GM19035 (cell line): ENCODE results near the gene GFRA1.

Source experiments
- ATAC-seq: cut with Tn5 transposase; IDR thresholded peaks from one replicate; pipeline ENCODE4 v1.9.1; 2021; ENCODE audit not compliant: unreplicated experiment

Gene GFRA1

DNA sequence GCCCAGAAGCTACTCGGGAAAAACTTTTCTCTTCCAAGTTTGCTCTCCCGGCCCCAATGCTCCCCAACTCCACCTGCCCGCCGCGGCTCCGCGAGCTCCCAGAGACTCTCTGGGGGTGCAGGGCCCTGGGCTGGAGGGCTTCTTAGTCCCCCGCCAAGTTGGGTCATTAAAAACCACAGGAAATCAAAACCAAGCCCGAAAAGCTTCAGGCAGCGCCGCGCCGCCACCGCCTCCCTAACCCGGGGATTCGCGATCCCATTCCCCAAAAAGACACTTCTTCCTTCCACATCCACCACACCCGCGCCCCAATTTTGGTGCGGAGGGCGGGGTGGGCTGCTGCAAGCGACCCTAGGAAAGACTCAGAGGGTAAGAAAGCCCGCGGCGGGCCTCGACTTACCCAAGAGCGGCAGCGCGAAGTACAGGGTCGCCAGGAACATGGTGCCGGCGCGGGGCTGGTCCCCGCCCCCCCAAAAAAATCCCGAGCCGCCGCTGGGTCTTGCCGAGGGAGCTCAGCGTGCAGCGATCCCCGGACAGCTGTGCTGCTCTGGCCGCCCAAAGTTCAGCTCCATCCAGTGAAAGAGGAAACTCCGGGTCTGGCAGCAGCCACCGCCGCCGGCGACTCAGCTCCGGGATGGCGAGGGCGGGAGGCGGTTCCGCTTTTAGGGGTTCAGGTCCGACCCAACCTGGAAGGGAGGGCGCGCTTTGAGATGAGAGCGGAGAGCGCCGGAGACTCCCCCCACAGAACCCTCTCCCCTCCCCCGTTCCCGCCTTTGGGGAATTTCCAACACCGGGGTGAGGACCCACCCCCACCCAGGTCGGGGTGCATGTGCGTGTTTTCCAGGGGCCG lies 1.2 kb downstream of the GFRA1 start:
- no peak for ATAC-seq

DNA sequence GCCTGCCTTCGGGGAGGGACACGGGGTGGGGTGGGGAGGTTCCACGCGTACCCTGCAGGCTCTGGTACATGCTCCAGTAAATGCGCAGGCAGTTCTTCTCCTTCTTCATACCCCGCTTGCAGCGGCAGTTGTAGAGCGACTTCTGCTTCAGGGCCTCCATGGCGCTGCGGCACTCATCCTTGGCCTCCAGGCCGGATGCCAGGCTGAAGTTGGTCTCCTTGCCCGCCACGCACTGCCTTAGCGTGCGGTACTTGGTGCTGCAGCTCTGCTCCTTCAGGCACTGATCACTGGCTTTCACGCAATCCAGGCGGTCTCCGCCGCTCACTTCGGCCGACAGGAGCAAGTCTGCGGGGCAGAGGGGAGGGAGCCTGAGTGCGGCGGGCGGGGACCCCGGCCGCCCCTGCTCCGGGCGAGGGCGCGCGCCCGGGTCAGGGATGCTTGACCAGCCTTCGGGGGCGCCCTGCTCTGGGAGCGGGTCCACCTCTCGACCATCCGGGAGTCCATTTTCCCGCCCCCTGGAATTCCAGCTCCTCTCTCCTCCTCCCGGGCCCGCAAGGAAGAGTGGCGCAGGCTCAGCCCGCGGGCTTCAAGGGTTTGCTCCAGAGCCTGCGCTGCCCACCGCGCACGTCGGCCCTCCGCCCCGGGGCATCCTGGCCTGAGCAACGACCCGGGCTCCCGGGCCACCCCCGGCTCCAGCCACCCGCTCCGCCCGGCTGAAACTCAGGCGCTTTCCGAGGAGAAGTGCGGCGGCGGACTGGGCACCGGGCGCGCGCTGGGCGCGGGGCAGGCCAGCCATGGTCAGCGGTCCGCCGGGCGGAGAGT lies 2.0 kb downstream of the GFRA1 start:
- ATAC-seq, result no peak

DNA sequence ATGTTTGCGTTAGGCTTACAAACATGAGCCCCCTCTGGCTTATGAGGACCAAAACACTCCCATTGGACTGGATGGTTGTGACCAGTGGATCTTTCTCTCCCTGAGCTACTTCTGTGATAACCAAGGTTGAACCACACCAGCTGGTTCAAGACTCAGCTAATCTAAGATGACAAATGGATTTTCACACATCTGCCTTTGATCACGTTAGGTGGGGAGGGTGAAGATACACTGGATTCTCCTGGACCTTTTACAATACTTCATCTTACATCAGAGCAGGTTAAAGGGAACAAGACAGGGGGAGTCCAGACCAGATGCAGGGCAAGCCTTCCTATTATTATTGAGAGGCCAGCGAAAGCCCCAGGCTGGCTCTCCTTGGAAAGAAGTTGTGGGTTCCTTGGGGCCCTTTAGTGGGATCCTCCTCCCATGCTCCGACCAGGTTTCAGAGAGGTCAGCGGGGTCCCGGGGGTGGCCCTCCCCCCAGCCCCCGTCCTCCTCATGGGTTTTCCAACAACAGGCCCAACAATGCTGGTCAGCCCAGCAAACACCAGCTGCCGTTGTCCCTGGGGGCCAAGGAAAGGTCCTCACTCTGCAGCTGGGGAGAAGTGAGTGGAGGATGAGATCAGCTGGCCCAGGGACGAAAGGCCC lies 2.8 kb downstream of the GFRA1 start:
- ATAC-seq, result no peak

DNA sequence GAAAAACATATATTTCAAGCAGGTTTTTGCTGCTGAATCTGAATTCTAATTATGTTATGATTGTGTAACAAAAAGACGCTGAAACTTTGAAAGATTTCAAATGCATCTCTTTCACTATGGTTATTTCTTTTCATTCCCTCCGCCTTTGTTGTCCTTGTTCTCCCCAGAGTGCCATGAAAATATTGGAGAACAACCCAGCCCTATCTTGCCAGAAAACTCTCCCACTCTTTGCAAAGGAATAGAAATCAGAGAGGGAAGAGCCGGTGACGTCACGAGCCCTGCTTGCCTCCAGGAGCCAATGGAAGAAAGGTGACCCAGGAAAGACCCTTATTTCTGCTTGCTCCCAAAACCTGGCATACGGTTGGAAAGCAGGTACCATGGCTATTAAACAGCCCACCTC lies 3.4 kb downstream of the GFRA1 start:
- ATAC-seq, result no peak

DNA sequence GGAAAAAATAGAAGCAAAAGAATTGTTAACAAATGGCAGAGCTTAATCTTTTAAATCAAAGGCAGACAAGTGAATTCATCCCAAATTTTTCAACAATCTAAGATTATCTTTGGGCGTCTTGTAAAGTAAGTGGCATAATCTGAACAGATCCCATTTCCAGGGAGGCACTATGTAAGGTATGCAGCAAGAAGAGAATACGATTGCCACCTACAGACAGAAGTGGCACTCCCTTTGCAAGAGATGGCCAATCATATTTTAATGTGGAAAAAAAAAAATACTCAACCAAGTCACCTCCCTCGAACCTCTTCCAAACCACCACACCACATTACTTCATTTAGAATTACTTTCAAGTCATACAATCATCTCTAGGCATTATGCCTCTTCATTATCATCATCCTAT lies 4.0 kb downstream of the GFRA1 start:
- ATAC-seq, result no peak

DNA sequence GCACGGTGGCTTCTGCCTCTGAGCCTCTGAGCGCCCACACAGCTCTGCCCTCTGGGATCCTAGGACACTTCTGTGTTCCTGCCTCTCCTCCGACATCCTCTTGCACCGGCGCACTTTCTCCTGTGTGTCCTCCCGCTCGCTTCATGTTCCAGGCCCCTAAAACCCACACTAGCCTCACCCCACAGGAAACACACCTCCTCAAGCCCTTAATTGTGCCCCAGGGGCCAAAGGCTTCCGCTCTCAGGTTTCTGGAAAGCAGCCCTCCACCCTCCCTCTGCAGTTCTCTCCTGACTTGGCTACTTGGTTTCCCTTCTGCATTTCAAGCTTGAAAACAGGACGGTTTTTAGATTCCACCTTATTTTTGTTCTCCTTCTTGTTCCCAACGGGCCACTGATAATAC lies 7.3 kb downstream of the GFRA1 start:
- ATAC-seq, result no peak

DNA sequence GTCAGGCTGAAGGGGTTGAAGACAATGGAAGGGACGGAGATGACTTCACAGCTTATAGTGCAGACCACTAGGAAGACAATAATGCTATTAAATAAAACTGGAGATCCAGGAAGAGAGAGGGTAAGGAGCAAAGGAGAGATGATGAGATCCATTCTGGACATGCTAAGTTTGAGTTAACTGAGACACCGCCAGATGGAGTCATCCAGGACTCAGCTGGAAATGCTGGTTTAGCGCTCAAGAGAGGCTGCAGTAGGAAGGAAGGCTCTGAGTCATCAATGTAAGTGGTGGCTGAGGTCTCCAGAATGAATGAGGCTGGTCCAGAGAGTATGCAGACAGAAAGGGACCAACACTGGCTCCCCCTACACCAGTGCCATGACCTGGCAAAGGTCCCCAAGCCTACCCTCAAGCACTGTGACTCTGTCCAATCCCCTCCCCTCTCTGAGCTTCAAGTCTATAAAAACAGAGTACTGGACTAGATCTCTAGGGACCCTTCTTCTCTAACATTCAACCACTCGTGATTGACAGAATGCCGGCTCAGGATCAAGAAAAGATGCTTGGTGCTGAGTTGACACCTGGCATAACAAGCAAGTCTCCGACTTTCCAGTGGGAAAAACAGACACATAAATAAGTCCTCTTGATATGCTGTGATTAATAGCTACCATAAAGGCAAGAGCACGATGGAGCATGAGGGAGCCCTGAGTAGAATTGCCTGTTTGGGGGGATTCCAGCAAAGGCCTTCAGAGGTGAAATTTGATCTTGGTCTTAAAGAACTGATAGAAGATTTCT lies 8.9 kb downstream of the GFRA1 start:
- no peak for ATAC-seq

DNA sequence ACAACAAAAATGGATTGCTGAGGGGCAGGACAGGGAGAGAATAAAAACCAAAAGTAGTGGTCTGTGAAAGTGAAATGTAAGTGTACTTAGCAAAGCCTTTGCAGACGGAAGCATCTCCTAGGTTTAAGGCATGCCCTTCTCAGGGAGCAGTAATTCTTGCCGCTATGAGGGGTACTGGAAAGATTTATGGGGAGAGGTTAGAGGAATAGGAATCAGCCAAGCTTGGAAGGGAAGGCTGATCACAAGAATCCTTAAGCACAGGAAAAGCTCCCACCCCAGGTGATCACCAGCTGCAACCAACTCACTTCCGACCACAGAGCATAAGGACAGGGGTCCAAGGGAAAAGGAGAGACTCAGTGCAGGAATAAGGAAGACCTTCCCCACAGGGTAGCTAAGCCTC lies 10.3 kb downstream of the GFRA1 start:
- ATAC-seq, result no peak

DNA sequence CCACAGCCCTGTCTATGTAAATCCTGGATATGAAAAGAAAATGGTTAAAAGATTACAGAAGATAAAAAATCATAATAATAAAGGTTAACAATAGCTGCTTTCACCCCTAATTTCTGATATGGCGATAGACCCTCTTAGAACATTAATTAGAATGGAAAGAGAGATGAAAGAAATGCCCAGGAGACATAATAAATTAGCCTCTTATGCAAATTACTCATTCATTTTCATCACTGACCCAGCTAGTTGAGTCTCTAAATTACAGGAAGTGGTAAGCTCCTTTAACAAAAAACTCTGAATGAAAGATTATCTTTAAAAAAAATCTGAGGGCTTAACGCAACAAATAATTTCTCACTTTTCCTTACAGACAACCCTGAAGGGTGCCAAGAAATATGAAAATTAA lies 12.4 kb downstream of the GFRA1 start:
- ATAC-seq, result no peak

DNA sequence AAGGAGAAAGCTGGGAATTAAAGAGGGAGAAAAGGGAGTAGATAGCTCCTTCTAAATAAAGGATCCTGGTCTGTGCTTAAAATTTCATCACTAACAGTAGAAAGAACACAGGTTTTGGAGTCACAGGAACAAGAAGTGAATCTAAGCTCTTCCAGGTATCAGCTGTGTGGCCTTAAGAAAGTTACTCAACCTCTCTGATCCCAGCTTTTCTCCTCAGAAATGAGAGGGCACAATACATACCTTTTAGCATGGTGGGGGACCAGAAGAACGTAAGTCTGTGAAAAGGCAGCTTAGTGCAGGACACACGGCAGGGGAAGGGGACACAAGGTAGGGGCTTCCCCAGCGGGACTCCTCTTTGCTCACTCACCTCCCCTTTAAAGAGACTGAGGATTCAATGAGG lies 13.4 kb downstream of the GFRA1 start:
- no peak for ATAC-seq

DNA sequence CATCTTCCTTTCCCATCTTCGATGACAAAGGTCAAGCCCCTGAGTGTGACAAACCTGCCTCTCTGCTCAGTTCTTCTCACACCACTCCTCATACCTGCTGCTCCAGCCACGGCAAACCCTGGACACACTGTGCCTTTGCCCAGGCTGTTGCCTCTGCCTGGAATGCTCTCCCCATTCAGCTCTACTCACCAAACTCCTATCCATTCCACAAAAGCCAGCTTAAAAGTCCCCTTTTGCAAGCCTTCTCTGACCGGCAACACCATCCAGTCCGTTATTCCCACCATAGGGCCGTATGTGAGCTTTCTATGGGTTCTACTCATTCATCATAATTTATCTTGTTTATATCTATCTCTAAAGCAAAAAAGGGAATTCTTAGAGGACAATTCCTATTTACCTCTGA lies 15.2 kb downstream of the GFRA1 start:
- no peak for ATAC-seq

DNA sequence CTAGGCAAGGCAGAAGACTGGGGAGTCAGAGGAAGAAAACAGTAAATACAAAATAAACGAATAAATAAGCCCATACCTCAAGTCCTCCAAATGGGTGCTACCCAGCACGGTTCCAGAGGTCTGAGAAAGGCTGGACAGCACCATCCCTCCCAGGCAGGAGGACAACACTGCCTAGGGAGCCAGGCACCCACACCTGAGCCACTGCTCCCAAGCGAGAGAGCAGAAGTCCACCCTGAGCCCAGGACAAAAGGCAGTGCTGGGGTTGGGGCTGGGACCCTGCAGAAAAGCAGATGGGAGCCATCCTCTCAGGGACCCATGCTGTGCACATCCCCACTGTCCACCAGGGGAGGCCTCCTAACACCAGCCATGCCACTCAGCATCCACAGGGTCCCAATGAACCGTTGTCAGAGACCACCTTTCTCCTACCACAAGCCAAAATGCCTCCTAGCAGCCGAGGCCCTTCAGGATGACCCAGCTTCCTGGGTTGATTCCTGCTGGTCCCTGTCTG lies 16.2 kb downstream of the GFRA1 start:
- ATAC-seq, result no peak

DNA sequence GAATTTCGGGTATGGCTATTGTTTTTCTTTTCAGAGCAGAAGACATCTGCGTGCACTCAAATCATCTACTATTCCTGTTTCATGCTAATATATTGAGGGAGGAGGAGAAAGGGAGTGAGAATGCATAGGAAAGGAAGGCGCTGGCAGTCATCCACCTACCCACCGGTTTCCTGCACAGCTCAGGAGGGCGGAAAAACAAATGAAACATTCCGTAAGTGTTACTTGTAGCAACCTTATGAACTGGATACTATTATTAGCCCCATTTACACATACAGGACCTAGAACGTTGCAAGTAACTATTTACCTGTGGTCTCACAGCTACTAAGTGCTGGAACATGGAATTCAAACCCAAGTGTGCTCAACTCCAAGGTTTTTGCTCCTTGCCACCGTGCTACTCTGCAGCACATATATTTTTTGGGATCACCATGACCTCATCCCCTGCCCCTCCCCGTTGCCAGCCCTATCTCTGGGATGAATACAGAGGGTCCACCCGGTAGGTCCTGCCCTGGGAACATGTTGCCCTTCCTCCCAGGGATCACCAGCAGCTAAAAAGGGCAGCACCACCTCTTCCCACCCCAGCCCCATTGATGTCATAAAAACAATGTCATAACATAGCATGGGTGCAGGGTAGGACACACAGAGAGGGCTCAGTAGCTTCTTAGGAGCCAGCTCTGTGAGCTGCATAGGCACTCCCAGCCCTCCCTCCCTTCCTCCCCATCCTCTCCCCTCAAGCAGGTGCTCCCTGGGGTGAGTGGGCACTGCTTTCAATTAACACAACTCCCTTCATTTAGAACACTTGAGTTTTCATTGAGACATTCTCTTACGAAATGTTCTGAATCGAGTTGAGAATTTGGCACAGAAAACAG lies 16.9 kb downstream of the GFRA1 start:
- no peak for ATAC-seq

DNA sequence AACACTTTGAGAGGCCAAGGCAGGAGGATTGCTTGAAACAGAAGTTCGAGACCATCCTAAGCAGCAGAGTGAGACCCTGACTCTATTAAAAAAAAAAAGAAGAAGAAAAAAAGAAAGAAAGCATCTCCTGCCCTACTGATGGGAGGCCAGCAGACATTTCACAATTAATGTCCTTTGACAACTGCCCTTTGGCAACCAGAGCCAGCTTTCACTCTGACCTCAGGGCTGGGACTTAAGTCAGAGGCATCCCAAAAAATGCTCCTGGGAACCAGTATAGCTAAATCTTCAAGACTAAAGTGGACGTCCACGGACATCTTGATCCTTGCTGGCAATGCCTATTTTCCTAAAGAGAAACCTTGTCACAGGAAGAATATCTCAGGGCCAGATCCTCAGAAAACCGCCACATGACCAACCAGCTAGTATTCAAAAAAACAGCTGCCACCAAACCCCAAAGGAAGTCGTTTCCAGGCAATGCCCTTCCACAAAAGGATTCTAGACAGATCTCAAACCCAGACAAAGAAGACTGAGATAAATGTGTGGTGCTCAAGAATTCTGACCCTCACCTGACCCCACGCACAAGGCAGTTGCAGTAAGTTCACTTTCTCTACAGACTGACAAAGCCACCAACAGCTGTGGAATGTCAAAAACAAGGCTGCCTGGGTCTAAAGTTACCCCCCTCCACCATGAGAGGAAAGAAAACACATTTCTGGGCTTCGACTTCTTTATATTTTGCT lies 18.4 kb downstream of the GFRA1 start:
- ATAC-seq, result no peak

DNA sequence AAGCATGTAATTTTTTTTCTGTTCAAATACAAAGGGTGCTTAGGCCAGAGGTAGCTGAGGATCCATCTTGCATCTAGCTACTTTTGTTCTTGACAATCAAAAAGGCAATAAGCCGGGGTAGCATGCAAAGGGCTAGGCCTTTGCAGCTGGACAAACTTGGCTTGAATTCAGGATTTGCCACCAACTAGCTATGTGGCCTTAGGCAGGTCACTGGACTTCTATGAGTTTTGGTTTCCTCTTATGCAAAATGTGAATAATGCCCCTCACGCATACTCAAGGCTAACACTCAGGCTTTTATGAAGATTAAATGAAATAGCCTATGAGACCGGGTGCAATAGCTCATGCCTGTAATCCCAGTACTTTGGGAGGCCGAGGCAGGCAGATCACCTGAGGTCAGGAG lies 19.3 kb downstream of the GFRA1 start:
- ATAC-seq, result no peak

DNA sequence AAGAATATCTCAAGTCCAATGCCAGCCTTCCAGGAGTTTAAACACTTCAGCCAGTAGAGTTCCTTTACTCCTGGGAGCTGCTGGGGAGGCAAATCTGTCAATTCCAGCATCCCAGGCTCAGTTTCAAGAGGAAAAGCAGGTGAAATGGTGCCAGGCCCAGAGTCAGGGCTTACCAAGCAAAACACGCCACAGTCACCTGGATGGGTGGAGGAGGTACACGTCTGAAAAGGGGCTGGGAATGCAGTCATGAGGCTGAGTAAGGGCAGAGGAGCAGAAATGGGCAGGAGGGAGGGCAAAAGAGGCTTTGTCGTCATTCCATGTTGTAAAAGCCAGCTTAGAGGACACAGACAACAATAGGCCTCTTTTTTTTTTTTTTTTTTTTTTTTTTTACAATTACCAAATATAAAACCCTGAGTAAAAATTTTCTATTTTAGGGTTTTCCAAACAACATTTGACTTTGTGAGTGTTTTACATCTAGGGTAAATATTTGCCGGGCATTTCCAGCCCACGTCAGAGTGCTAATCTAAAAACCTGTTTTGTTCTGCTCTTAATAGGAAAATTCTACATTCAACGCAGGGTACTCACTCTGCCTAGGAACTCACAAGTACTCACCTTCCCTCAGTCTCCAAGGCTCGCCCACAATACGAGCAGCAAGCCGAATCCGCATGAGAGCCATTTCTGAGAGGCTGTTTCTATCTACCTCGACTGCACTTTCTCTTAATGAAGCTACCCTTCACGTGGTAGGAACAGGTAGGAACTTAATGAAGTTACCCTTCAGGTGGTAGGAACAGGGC lies 21.2 kb downstream of the GFRA1 start:
- ATAC-seq, result no peak

DNA sequence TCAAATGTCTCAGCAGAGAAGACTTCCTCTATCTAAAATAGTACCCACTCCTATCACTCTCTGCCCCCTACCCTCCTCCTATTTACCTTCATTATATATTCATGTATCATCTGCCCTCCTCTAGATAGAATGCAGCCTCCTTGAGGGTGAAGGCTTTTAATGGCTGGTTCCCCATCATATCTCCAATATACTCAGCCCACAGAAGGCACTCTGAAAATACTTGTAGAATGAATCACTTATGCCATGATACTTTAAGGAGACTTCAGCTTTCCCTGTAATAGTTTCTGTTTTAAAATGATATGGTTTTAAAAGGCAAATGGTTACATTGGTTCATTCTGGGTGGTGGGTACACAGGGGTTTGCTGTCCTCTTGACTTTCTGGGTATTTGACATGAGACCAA lies 25.3 kb downstream of the GFRA1 start:
- no peak for ATAC-seq

DNA sequence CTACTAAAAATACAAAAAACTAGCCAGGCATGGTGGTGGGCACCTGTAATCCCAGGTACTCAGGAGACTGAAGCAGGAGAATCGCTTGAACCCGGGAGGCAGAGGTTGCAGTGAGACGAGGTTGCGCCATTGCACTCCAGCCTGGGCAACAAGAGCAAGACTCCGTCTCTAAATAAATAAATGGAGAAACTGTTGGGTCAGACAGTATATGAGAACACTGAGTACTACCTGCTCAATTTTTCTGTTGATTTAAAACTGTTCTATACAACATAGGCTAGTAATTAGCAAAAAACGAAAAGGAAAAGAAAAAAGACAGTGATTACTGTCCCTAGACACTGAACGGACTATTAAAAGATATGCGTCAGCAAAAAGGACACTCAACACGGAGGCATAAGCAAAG lies 26.7 kb downstream of the GFRA1 start:
- no peak for ATAC-seq
